ENCODE results near the gene ABCA5.

The ABCA5 gene

DNA sequence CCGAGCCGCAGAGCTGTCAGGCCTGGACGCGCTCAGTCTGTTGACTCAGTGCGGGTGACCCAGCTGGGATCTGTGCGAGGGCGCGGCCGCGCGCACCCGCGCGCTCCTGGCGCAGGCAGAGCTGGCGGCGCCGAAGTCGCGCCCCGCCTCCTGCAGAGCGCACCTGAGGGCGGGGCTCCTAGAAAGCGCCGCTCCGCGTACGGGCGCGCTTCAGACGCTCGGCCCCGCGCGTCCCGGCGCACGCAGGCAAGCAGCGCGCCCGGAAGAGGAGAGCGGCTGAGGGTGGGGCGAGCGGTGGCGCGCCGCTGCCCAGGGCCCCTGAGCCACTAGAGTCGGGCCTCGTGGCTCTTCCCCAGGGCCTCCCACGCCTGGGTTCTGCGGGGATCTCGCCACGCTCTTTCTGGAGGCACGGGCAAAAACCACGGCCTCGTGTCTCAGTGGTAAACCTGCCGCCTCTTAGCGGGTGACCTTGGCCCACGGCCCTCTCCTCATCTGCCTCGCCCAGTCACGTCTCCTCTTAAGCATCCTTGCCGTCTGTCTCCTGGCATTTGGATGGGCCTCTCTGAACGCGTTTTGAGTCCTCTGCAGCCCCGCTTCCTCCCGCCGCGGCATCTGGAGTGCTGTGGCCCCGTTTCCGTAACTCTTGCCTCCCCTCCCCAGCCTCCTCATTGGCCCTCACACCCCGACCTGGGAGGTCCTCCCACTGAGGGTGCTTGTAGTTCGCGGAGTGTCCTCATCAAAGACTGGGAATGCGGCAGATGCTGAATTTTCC, at the start of gene ABCA5:
TSS of gene ABCA5 (minus strand) at position 74 of the 772 bp plus-strand sequence. CDS start 12,718 bp downstream, outside the sequence.
- in situ Hi-C loops (cut with MboI; ENCODE audit: low sequenced_read_pairs, unreplicated experiment) = no loop called here

GRCh38 chr17:69375229-69375628, 48.3 kb upstream of the ABCA5 start:
- DNase-seq (ENCODE audit: low spot score) = no peak
- in situ Hi-C loops (cut with MboI; ENCODE audit: low sequenced_read_pairs, unreplicated experiment) = no loop called here
- no peak for TF ChIP-seq CTCF (IDR thresholded peaks at IDR 0.05; ENCODE audit: borderline replicate concordance, control extremely low read depth, extremely low read depth, insufficient read depth, missing control alignments)

More for the DNA sequence above, at the start of gene ABCA5:
- DNase-seq (ENCODE audit: low spot score) = peak; percentile 95
- TF ChIP-seq CTCF (IDR thresholded peaks at IDR 0.05; ENCODE audit: borderline replicate concordance, control extremely low read depth, extremely low read depth, insufficient read depth, missing control alignments) = no peak

DNA sequence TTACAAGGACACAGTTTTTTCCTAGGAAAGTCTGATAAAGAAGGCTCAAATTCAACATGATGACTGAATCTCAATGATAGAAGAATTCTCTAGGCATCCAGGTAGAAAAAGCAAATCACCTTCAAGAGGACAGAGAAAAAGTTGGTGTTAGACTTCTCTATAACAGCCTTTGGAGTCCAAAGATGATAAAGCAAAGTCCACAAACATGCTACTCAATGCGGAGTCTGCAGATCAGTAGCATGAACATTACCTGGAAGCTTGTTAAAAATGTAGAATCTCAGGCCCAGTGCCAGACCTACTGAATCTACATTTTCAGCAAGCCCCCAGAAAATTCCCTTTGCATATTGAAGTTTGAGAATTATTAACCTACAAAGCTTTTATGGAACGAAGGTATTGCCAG, 46.1 kb upstream of the ABCA5 start:
- in situ Hi-C loops (cut with MboI; ENCODE audit: low sequenced_read_pairs, unreplicated experiment) = no loop called here
- no peak for TF ChIP-seq CTCF (IDR thresholded peaks at IDR 0.05; ENCODE audit: borderline replicate concordance, control extremely low read depth, extremely low read depth, insufficient read depth, missing control alignments)
- DNase-seq (ENCODE audit: low spot score) = no peak

- in situ Hi-C loops (cut with MboI; ENCODE audit: low sequenced_read_pairs, unreplicated experiment) = no loop called here
- TF ChIP-seq CTCF (IDR thresholded peaks at IDR 0.05; ENCODE audit: borderline replicate concordance, control extremely low read depth, extremely low read depth, insufficient read depth, missing control alignments) = no peak
- peak; percentile 28 for DNase-seq (ENCODE audit: low spot score)
These were observed 40.4 kb upstream of the ABCA5 start for GRCh38 chr17:69367298-69367697.

DNA sequence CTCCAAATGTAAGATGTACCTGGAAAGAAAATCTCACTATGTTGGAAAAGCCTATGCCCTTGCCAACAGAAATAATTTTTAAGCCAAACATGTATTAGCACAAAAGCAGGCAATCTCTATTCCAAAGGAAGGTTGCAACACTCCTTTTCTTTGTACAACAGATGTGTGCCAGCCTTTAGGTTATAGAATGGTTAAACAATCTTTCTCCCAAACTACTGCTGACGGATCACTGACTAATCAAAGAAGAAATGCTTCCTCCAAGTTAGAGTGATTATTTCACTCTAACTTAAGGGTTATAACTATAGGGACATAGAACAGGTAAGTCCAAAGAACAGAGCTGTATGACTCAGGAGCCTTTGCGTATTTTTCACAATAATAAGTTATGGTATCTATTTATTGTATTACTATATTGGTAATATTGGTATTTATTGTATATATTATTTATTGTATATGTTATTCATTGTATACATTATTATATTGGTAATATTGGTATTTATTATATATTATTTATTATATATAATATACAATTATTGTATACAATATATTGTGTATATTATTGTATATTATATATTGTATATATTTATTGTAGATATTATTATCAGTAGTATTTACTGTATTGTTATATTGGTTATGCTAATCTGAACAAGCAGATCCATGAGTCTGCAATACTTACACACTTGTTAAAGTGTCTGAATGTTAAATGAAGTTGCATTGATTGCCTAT, 36.7 kb upstream of the ABCA5 start:
- no peak for DNase-seq (ENCODE audit: low spot score)
- in situ Hi-C loops (cut with MboI; ENCODE audit: low sequenced_read_pairs, unreplicated experiment) = no loop called here
- TF ChIP-seq CTCF (IDR thresholded peaks at IDR 0.05; ENCODE audit: borderline replicate concordance, control extremely low read depth, extremely low read depth, insufficient read depth, missing control alignments) = no peak

- DNase-seq (ENCODE audit: low spot score) = no peak
- in situ Hi-C loops (cut with MboI; ENCODE audit: low sequenced_read_pairs, unreplicated experiment) = no loop called here
- TF ChIP-seq CTCF (IDR thresholded peaks at IDR 0.05; ENCODE audit: borderline replicate concordance, control extremely low read depth, extremely low read depth, insufficient read depth, missing control alignments) = no peak
These were observed 34.2 kb upstream of the ABCA5 start for GRCh38 chr17:69361156-69361555.

All from GM13976 (cell line).